ENCODE measurements around the gene PAQR7.

DNA sequence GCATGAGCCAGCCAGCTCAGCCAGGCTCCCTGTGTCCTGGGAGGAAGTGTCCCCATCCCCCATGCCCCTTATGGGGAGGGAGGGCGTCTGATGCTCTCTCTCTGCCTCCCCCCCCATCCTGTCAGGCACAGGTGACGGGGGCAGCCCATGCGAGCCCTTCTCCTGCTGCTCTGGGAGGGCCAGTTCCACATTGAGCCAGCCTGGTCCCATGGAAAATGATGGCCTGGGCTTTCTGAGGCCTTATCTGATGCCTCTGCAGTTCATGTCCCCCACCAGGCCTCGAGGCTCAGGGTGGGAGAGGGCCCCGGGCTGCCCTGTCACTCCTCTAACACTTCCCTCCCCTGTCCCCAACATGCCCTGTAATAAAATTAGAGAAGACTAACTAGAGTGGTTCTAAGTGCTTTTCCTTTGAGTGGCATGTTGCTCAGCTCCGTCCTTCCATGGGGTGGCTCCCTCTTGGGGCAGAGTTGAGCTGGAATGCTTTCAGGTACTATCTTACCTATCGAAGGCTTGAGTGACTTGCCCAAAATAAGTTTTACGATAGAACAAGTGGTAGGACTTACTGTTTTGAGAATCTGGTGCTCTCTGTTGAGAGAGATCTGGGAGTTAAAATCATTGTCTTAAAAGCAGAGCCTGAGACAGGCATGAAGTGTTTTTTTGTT lies 57.5 kb downstream of the PAQR7 start:
- TF ChIP-seq, protein P1, sequence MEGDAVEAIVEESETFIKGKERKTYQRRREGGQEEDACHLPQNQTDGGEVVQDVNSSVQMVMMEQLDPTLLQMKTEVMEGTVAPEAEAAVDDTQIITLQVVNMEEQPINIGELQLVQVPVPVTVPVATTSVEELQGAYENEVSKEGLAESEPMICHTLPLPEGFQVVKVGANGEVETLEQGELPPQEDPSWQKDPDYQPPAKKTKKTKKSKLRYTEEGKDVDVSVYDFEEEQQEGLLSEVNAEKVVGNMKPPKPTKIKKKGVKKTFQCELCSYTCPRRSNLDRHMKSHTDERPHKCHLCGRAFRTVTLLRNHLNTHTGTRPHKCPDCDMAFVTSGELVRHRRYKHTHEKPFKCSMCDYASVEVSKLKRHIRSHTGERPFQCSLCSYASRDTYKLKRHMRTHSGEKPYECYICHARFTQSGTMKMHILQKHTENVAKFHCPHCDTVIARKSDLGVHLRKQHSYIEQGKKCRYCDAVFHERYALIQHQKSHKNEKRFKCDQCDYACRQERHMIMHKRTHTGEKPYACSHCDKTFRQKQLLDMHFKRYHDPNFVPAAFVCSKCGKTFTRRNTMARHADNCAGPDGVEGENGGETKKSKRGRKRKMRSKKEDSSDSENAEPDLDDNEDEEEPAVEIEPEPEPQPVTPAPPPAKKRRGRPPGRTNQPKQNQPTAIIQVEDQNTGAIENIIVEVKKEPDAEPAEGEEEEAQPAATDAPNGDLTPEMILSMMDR (IDR thresholded peaks at IDR 0.05), result peak in 3 of 6 experiments; percentile 16 to 40 (median 28)
- TF ChIP-seq POLR2A (IDR thresholded peaks at IDR 0.05), result no peak

Data from esophagus squamous epithelium (tissue), 4 donors.